HEK293 (cell line): ENCODE measurements around the gene DNAJB5.

Experiments used
- FEZF1 ChIP-seq: fragments of 450-650 bp; formaldehyde crosslinking; IDR thresholded peaks from 2 replicates; pipeline ENCODE4 v1.5.1; 2016; ENCODE audit warnings: missing biosample characterization, missing genetic modification characterization
- KLF7 ChIP-seq: fragments of 450-650 bp; formaldehyde crosslinking; IDR thresholded peaks from 2 replicates; pipeline ENCODE4 v1.5.1; 2016; ENCODE audit warnings: missing biosample characterization, missing genetic modification characterization, borderline replicate concordance
- MZF1 ChIP-seq: fragments of 450-650 bp; formaldehyde crosslinking; IDR thresholded peaks from 2 replicates; pipeline ENCODE4 v1.5.1; 2017; ENCODE audit warnings: missing biosample characterization, missing genetic modification characterization, borderline replicate concordance
- ZIC2 ChIP-seq: fragments of 450-650 bp; formaldehyde crosslinking; IDR thresholded peaks from 2 replicates; pipeline ENCODE4 v1.5.1; 2016; ENCODE audit warnings: missing biosample characterization, missing genetic modification characterization
- ZNF114 ChIP-seq: fragments of 450-650 bp; formaldehyde crosslinking; IDR thresholded peaks from 2 replicates; pipeline ENCODE4 v1.5.0; 2017; ENCODE audit warnings: missing biosample characterization, missing genetic modification characterization
- ZNF132 ChIP-seq: fragments of 450-650 bp; formaldehyde crosslinking; IDR thresholded peaks from 2 replicates; pipeline ENCODE4 v1.5.1; 2017; ENCODE audit warnings: missing biosample characterization, missing genetic modification characterization, borderline replicate concordance
- ZNF140 ChIP-seq: fragments of 450-650 bp; formaldehyde crosslinking; IDR thresholded peaks from 2 replicates; pipeline ENCODE4 v1.5.1; 2016; ENCODE audit warnings: missing biosample characterization, missing genetic modification characterization
- ZNF239 ChIP-seq: fragments of 450-650 bp; formaldehyde crosslinking; IDR thresholded peaks from 2 replicates; pipeline ENCODE4 v1.5.1; 2016; ENCODE audit warnings: missing biosample characterization, missing genetic modification characterization
- ZNF248 ChIP-seq: fragments of 450-650 bp; formaldehyde crosslinking; IDR thresholded peaks from 2 replicates; pipeline ENCODE4 v1.5.1; 2017; ENCODE audit warnings: missing biosample characterization, missing genetic modification characterization
- ZNF324 ChIP-seq: fragments of 450-650 bp; formaldehyde crosslinking; IDR thresholded peaks from 2 replicates; pipeline ENCODE4 v1.5.1; 2016; ENCODE audit warnings: missing biosample characterization, missing genetic modification characterization
- ZNF354C ChIP-seq: fragments of 450-650 bp; formaldehyde crosslinking; IDR thresholded peaks from 2 replicates; pipeline ENCODE4 v1.5.1; 2016; ENCODE audit warnings: missing biosample characterization, missing genetic modification characterization, low read depth, borderline replicate concordance
- ZNF416 ChIP-seq: fragments of 450-650 bp; formaldehyde crosslinking; IDR thresholded peaks from 2 replicates; pipeline ENCODE4 v1.5.1; 2016; ENCODE audit warnings: missing biosample characterization, missing genetic modification characterization
- ZNF423 ChIP-seq: fragments of 450-650 bp; formaldehyde crosslinking; IDR thresholded peaks from 2 replicates; pipeline ENCODE4 v1.5.1; 2016; ENCODE audit warnings: missing biosample characterization, missing genetic modification characterization
- ZNF501 ChIP-seq: fragments of 450-650 bp; formaldehyde crosslinking; IDR thresholded peaks from 2 replicates; pipeline ENCODE4 v1.5.1; 2016; ENCODE audit warnings: missing biosample characterization, missing genetic modification characterization
- ZNF544 ChIP-seq: fragments of 450-650 bp; formaldehyde crosslinking; IDR thresholded peaks from 2 replicates; pipeline ENCODE4 v1.5.0; 2017; ENCODE audit warnings: missing biosample characterization, missing genetic modification characterization
- ZNF560 ChIP-seq: fragments of 450-650 bp; formaldehyde crosslinking; IDR thresholded peaks from 2 replicates; pipeline ENCODE4 v1.5.1; 2017; ENCODE audit warnings: missing biosample characterization, missing genetic modification characterization, borderline replicate concordance
- ZNF658 ChIP-seq: fragments of 450-650 bp; formaldehyde crosslinking; IDR thresholded peaks from 2 replicates; pipeline ENCODE4; 2016; ENCODE audit warnings: missing biosample characterization, missing genetic modification characterization
- ZNF837 ChIP-seq: fragments of 450-650 bp; formaldehyde crosslinking; IDR thresholded peaks from 2 replicates; pipeline ENCODE4 v1.5.1; 2016; ENCODE audit warnings: missing biosample characterization, missing genetic modification characterization
- TF ChIP-seq, protein P1 (sequence below): fragments of 450-650 bp; formaldehyde crosslinking; IDR thresholded peaks from 2 replicates; pipeline ENCODE4 v1.5.1; 2016; ENCODE audit warnings: missing biosample characterization, missing genetic modification characterization
- TF ChIP-seq, protein P2 (sequence below): fragments of 450-650 bp; formaldehyde crosslinking; IDR thresholded peaks from 2 replicates; pipeline ENCODE4 v1.5.1; 2016; ENCODE audit warnings: missing biosample characterization, missing genetic modification characterization, borderline replicate concordance
- TF ChIP-seq, protein P3 (sequence below): fragments of 450-650 bp; formaldehyde crosslinking; IDR thresholded peaks from 2 replicates; pipeline ENCODE4 v1.5.1; 2017; ENCODE audit warnings: missing biosample characterization, missing genetic modification characterization
- TF ChIP-seq, protein P4 (sequence below): fragments of 450-650 bp; formaldehyde crosslinking; IDR thresholded peaks from 2 replicates; pipeline ENCODE4 v1.5.1; 2016; ENCODE audit warnings: missing biosample characterization, missing genetic modification characterization
- TF ChIP-seq, protein P5 (sequence below): fragments of 450-650 bp; formaldehyde crosslinking; IDR thresholded peaks from 2 replicates; pipeline ENCODE4 v1.5.1; 2016; ENCODE audit warnings: missing biosample characterization, missing genetic modification characterization
- TF ChIP-seq, protein P6 (sequence below): fragments of 450-650 bp; formaldehyde crosslinking; IDR thresholded peaks from 2 replicates; pipeline ENCODE4 v1.5.1; 2016; ENCODE audit warnings: missing biosample characterization, missing genetic modification characterization

The DNAJB5 gene

DNA sequence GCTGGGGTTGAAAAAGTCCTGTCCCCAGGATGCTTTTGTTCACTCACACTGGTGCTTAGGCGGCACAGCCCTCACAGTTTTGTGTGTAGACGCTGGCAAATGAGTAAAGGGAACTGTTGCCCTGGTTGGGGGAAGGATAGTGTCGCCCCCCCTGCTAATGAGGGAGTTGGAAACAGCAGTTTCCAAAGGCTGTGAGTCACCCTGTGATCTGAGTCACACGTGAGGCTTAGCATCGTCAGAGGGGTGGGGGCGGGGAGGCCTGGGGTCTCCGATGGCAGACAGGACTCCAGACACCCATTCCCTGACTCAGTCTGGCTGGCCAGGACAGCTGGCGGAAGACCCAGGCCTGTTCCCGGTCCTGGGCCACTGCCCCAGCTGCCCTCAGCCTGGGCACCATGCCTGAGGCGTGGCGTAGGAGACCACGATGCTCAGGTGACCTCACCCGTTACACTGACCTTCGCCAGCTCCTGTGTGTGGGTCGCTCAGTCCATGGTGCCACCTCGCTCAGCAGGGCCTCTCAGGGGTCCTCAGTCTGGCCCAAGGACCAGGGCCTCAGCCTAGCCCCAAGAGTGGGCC lies 2.9 kb downstream of the DNAJB5 start (continued):
- TF ChIP-seq, protein P1, sequence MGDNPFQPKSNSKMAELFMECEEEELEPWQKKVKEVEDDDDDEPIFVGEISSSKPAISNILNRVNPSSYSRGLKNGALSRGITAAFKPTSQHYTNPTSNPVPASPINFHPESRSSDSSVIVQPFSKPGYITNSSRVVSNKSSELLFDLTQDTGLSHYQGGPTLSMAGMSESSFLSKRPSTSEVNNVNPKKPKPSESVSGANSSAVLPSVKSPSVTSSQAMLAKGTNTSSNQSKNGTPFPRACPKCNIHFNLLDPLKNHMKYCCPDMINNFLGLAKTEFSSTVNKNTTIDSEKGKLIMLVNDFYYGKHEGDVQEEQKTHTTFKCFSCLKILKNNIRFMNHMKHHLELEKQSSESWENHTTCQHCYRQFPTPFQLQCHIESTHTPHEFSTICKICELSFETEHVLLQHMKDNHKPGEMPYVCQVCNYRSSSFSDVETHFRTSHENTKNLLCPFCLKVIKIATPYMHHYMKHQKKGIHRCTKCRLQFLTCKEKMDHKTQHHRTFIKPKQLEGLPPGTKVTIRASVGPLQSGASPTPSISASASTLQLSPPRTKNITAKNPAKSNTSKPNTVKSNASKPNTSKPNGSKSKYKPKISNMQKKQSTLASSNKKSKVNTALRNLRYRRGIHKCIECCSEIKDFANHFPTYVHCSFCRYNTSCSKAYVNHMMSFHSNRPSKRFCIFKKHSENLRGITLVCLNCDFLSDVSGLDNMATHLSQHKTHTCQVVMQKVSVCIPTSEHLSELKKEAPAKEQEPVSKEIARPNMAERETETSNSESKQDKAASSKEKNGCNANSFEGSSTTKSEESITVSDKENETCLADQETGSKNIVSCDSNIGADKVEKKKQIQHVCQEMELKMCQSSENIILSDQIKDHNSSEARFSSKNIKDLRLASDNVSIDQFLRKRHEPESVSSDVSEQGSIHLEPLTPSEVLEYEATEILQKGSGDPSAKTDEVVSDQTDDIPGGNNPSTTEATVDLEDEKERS, result no peak
- no peak for TF ChIP-seq ZNF658 (tag by site-specific recombination)
- no peak for TF ChIP-seq ZIC2
- no peak for TF ChIP-seq ZNF114
- no peak for TF ChIP-seq ZNF248 (tag by site-specific recombination)
- TF ChIP-seq, protein P2, sequence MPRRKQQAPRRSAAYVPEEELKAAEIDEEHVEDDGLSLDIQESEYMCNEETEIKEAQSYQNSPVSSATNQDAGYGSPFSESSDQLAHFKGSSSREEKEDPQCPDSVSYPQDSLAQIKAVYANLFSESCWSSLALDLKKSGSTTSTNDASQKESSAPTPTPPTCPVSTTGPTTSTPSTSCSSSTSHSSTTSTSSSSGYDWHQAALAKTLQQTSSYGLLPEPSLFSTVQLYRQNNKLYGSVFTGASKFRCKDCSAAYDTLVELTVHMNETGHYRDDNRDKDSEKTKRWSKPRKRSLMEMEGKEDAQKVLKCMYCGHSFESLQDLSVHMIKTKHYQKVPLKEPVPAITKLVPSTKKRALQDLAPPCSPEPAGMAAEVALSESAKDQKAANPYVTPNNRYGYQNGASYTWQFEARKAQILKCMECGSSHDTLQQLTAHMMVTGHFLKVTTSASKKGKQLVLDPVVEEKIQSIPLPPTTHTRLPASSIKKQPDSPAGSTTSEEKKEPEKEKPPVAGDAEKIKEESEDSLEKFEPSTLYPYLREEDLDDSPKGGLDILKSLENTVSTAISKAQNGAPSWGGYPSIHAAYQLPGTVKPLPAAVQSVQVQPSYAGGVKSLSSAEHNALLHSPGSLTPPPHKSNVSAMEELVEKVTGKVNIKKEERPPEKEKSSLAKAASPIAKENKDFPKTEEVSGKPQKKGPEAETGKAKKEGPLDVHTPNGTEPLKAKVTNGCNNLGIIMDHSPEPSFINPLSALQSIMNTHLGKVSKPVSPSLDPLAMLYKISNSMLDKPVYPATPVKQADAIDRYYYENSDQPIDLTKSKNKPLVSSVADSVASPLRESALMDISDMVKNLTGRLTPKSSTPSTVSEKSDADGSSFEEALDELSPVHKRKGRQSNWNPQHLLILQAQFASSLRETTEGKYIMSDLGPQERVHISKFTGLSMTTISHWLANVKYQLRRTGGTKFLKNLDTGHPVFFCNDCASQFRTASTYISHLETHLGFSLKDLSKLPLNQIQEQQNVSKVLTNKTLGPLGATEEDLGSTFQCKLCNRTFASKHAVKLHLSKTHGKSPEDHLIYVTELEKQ, result no peak
- no peak for TF ChIP-seq ZNF416
- no peak for TF ChIP-seq ZNF423
- TF ChIP-seq ZNF239 (tag by site-specific recombination), result no peak
- no peak for TF ChIP-seq MZF1 (tag by site-specific recombination)
- no peak for TF ChIP-seq ZNF140 (tag by site-specific recombination)
- TF ChIP-seq ZNF501, result no peak
- no peak for TF ChIP-seq KLF7 (tag by site-specific recombination)
- TF ChIP-seq ZNF132 (tag by site-specific recombination), result no peak
- TF ChIP-seq ZNF354C (tag by site-specific recombination), result no peak
- TF ChIP-seq, protein P3, sequence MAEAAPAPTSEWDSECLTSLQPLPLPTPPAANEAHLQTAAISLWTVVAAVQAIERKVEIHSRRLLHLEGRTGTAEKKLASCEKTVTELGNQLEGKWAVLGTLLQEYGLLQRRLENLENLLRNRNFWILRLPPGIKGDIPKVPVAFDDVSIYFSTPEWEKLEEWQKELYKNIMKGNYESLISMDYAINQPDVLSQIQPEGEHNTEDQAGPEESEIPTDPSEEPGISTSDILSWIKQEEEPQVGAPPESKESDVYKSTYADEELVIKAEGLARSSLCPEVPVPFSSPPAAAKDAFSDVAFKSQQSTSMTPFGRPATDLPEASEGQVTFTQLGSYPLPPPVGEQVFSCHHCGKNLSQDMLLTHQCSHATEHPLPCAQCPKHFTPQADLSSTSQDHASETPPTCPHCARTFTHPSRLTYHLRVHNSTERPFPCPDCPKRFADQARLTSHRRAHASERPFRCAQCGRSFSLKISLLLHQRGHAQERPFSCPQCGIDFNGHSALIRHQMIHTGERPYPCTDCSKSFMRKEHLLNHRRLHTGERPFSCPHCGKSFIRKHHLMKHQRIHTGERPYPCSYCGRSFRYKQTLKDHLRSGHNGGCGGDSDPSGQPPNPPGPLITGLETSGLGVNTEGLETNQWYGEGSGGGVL (tag by site-specific recombination), result peak; percentile 72
- TF ChIP-seq FEZF1, result no peak
- TF ChIP-seq ZNF544, result no peak
- TF ChIP-seq ZNF560 (tag by site-specific recombination), result no peak
- TF ChIP-seq ZNF837 (tag by site-specific recombination), result no peak
- no peak for TF ChIP-seq ZNF324 (tag by site-specific recombination)
- TF ChIP-seq, protein P4, sequence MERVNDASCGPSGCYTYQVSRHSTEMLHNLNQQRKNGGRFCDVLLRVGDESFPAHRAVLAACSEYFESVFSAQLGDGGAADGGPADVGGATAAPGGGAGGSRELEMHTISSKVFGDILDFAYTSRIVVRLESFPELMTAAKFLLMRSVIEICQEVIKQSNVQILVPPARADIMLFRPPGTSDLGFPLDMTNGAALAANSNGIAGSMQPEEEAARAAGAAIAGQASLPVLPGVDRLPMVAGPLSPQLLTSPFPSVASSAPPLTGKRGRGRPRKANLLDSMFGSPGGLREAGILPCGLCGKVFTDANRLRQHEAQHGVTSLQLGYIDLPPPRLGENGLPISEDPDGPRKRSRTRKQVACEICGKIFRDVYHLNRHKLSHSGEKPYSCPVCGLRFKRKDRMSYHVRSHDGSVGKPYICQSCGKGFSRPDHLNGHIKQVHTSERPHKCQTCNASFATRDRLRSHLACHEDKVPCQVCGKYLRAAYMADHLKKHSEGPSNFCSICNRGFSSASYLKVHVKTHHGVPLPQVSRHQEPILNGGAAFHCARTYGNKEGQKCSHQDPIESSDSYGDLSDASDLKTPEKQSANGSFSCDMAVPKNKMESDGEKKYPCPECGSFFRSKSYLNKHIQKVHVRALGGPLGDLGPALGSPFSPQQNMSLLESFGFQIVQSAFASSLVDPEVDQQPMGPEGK (tag by site-specific recombination), result peak; percentile 61; the same call in 1 of the 2 replicates
- TF ChIP-seq, protein P5, sequence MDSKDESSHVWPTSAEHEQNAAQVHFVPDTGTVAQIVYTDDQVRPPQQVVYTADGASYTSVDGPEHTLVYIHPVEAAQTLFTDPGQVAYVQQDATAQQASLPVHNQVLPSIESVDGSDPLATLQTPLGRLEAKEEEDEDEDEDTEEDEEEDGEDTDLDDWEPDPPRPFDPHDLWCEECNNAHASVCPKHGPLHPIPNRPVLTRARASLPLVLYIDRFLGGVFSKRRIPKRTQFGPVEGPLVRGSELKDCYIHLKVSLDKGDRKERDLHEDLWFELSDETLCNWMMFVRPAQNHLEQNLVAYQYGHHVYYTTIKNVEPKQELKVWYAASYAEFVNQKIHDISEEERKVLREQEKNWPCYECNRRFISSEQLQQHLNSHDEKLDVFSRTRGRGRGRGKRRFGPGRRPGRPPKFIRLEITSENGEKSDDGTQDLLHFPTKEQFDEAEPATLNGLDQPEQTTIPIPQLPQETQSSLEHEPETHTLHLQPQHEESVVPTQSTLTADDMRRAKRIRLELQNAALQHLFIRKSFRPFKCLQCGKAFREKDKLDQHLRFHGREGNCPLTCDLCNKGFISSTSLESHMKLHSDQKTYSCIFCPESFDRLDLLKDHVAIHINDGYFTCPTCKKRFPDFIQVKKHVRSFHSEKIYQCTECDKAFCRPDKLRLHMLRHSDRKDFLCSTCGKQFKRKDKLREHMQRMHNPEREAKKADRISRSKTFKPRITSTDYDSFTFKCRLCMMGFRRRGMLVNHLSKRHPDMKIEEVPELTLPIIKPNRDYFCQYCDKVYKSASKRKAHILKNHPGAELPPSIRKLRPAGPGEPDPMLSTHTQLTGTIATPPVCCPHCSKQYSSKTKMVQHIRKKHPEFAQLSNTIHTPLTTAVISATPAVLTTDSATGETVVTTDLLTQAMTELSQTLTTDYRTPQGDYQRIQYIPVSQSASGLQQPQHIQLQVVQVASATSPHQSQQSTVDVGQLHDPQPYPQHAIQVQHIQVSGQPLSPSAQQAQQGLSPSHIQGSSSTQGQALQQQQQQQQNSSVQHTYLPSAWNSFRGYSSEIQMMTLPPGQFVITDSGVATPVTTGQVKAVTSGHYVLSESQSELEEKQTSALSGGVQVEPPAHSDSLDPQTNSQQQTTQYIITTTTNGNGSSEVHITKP (tag by site-specific recombination), result peak; percentile 70
- TF ChIP-seq, protein P6, sequence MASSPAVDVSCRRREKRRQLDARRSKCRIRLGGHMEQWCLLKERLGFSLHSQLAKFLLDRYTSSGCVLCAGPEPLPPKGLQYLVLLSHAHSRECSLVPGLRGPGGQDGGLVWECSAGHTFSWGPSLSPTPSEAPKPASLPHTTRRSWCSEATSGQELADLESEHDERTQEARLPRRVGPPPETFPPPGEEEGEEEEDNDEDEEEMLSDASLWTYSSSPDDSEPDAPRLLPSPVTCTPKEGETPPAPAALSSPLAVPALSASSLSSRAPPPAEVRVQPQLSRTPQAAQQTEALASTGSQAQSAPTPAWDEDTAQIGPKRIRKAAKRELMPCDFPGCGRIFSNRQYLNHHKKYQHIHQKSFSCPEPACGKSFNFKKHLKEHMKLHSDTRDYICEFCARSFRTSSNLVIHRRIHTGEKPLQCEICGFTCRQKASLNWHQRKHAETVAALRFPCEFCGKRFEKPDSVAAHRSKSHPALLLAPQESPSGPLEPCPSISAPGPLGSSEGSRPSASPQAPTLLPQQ (tag by site-specific recombination), result no peak
